ENCODE results near the gene TTC9B.

The TTC9B gene

DNA sequence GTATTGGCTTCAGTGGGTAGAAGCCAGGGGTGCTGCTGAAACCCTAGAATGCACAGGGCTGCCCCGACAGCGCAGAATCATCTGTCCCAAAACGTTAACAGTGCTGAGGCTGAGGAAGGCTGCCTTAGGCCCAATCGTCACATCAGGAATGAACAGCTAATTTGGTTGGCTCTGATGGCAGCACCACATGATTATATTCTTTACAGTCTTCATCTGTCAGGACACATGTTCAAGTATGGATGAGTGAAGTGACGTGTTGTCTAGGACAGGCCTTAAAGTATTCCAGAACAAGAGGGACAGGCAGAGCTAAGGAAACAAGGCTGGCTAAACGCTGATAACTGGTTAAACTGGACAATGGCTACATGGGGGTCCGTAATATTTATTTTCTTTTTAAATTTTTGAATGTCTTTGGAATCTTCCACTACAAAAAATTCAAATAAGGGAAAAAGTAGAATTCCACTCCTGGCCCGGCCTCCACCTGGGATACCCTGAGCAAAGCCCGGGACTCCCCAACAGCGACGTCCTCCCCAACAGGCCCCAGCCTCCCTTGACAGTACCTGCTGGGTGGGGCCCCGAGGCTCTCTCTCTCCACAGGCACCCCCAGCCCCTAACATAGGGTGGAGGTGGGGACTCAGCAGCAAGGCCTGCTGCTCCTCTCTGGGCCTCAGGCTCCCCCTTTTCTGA, 23.1 kb upstream of the TTC9B start:
- H3K9ac ChIP-seq (ENCODE audit: low read depth in 1 of 2, low read length in 2 of 2) = no peak overlapping the region
- H3K9me3 ChIP-seq (ENCODE audit: control insufficient read depth in 2 of 2, low read length in 2 of 2) = no peaks in the 10 kb centered on the region
- no peak overlapping the region for H3K27ac ChIP-seq (ENCODE audit: low read depth in 2 of 2, low read length in 2 of 2)
- no peak overlapping the region for H3K4me3 ChIP-seq (ENCODE audit: low read length in 2 of 2)
- peaks cover 32 to 41% of the 10 kb centered on the region in 2 donors for H3K36me3 ChIP-seq (ENCODE audit: control insufficient read depth in 2 of 2, insufficient read depth in 2 of 2, low read length in 2 of 2)
- no peaks in the 10 kb centered on the region for H3K4me1 ChIP-seq (ENCODE audit: control insufficient read depth in 2 of 2, insufficient read depth in 2 of 2, low read length in 2 of 2)
- no peaks in the 10 kb centered on the region for H3K27me3 ChIP-seq (ENCODE audit: control insufficient read depth in 2 of 2, insufficient read depth in 2 of 2, low read length in 2 of 2)

- H3K27me3 ChIP-seq (ENCODE audit: control insufficient read depth in 2 of 2, insufficient read depth in 2 of 2, low read length in 2 of 2) = no peaks in the 10 kb centered on the region
- peaks cover 42 to 50% of the 10 kb centered on the region in 2 donors for H3K36me3 ChIP-seq (ENCODE audit: control insufficient read depth in 2 of 2, insufficient read depth in 2 of 2, low read length in 2 of 2)
- H3K9ac ChIP-seq (ENCODE audit: low read depth in 1 of 2, low read length in 2 of 2) = no peak overlapping the region
- H3K4me1 ChIP-seq (ENCODE audit: control insufficient read depth in 2 of 2, insufficient read depth in 2 of 2, low read length in 2 of 2) = no peaks in the 10 kb centered on the region
- H3K9me3 ChIP-seq (ENCODE audit: control insufficient read depth in 2 of 2, low read length in 2 of 2) = no peaks in the 10 kb centered on the region
- H3K4me3 ChIP-seq (ENCODE audit: low read length in 2 of 2) = no peak overlapping the region
- no peak overlapping the region for H3K27ac ChIP-seq (ENCODE audit: low read depth in 2 of 2, low read length in 2 of 2)
Measured at GRCh38 chr19:40240332-40240731, 22.1 kb upstream of the TTC9B start.

DNA sequence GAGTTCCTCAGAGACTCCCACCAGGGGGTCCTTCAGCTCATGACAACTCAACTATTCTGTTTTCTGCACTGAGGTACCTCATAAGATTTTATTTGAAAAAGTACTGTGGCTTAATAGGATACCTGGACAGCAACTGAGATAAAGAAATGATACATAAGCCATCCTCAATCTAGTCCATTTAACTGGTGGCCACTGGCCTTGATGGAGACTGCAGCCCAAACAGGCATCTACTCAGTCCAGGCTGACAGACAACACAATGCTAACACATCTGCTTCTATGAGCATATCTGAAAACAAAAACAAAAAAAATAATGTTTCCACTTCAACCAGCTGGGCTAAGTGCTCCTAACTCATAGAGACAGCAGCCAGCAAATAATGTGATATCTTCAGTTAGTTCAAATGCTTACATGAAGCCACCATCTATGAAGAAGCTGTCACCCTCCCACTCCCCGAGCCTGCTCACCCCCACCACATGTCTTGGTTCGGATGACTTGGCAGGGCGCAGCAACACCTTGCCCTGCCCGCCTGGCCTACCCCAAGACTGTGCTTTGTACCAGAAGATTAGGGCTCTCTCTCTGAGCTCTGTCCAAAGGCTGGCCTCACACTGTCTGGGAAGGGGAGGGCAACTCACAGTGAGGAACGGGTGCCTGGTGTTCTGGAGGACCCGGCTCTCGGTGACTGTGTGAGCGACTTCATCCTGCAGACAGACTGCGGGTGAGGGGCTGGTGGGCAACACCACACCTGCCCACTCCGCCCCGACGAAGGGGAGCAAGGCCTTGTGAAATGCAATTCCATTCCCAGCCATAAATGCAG, 21.4 kb upstream of the TTC9B start:
- Histone ChIP-seq H3K27me3 (ENCODE audit: control insufficient read depth in 2 of 2, insufficient read depth in 2 of 2, low read length in 2 of 2) (no peaks in the 10 kb centered on the region), H3K27ac (ENCODE audit: low read depth in 2 of 2, low read length in 2 of 2) (no peak overlapping the region), H3K9me3 (ENCODE audit: control insufficient read depth in 2 of 2, low read length in 2 of 2) (no peaks in the 10 kb centered on the region), H3K9ac (ENCODE audit: low read depth in 1 of 2, low read length in 2 of 2) (no peak overlapping the region), H3K4me3 (ENCODE audit: low read length in 2 of 2) (no peak overlapping the region), H3K36me3 (ENCODE audit: control insufficient read depth in 2 of 2, insufficient read depth in 2 of 2, low read length in 2 of 2) (peaks cover 46 to 55% of the 10 kb centered on the region in 2 donors), H3K4me1 (ENCODE audit: control insufficient read depth in 2 of 2, insufficient read depth in 2 of 2, low read length in 2 of 2) (no peaks in the 10 kb centered on the region)

DNA sequence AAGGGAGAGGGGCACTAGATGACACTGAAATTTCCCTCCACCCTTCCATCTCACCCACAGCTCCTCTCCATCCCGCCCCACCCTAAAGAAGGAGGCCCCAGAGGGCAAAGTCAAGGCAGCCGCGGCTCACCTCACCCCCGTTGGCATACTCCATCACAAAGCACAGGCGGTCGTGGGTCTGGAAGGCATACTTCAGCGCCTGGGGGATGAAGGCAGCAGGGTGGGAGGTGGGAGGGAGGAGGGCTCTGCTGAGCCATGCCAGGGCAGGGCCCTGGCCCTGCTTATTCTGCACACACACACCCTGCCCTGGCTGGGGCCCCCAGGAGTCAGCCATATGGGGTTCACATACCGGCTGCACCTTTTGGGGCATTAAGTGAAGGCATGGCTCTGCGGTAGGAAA, 20.6 kb upstream of the TTC9B start:
- no peak overlapping the region for H3K4me3 ChIP-seq (ENCODE audit: low read length in 2 of 2)
- no peaks in the 10 kb centered on the region for H3K27me3 ChIP-seq (ENCODE audit: control insufficient read depth in 2 of 2, insufficient read depth in 2 of 2, low read length in 2 of 2)
- no peak overlapping the region for H3K9ac ChIP-seq (ENCODE audit: low read depth in 1 of 2, low read length in 2 of 2)
- H3K27ac ChIP-seq (ENCODE audit: low read depth in 2 of 2, low read length in 2 of 2) = no peak overlapping the region
- H3K36me3 ChIP-seq (ENCODE audit: control insufficient read depth in 2 of 2, insufficient read depth in 2 of 2, low read length in 2 of 2) = peaks cover 45 to 55% of the 10 kb centered on the region in 2 donors
- H3K9me3 ChIP-seq (ENCODE audit: control insufficient read depth in 2 of 2, low read length in 2 of 2) = no peaks in the 10 kb centered on the region
- H3K4me1 ChIP-seq (ENCODE audit: control insufficient read depth in 2 of 2, insufficient read depth in 2 of 2, low read length in 2 of 2) = no peaks in the 10 kb centered on the region

- no peaks in the 10 kb centered on the region for H3K9me3 ChIP-seq (ENCODE audit: control insufficient read depth in 2 of 2, low read length in 2 of 2)
- H3K9ac ChIP-seq (ENCODE audit: low read depth in 1 of 2, low read length in 2 of 2) = no peak overlapping the region
- peaks cover 45 to 55% of the 10 kb centered on the region in 2 donors for H3K36me3 ChIP-seq (ENCODE audit: control insufficient read depth in 2 of 2, insufficient read depth in 2 of 2, low read length in 2 of 2)
- no peaks in the 10 kb centered on the region for H3K4me1 ChIP-seq (ENCODE audit: control insufficient read depth in 2 of 2, insufficient read depth in 2 of 2, low read length in 2 of 2)
- no peak overlapping the region for H3K27ac ChIP-seq (ENCODE audit: low read depth in 2 of 2, low read length in 2 of 2)
- no peaks in the 10 kb centered on the region for H3K27me3 ChIP-seq (ENCODE audit: control insufficient read depth in 2 of 2, insufficient read depth in 2 of 2, low read length in 2 of 2)
- no peak overlapping the region for H3K4me3 ChIP-seq (ENCODE audit: low read length in 2 of 2)
Measured at GRCh38 chr19:40237791-40238190, 19.6 kb upstream of the TTC9B start.

- H3K4me3 ChIP-seq (ENCODE audit: low read length in 2 of 2) = no peak overlapping the region
- H3K36me3 ChIP-seq (ENCODE audit: control insufficient read depth in 2 of 2, insufficient read depth in 2 of 2, low read length in 2 of 2) = peaks cover 41 to 48% of the 10 kb centered on the region in 2 donors
- H3K9me3 ChIP-seq (ENCODE audit: control insufficient read depth in 2 of 2, low read length in 2 of 2) = no peaks in the 10 kb centered on the region
- no peak overlapping the region for H3K27ac ChIP-seq (ENCODE audit: low read depth in 2 of 2, low read length in 2 of 2)
- no peak overlapping the region for H3K9ac ChIP-seq (ENCODE audit: low read depth in 1 of 2, low read length in 2 of 2)
- no peaks in the 10 kb centered on the region for H3K4me1 ChIP-seq (ENCODE audit: control insufficient read depth in 2 of 2, insufficient read depth in 2 of 2, low read length in 2 of 2)
- H3K27me3 ChIP-seq (ENCODE audit: control insufficient read depth in 2 of 2, insufficient read depth in 2 of 2, low read length in 2 of 2) = no peaks in the 10 kb centered on the region
Measured at GRCh38 chr19:40236366-40236765, 18.2 kb upstream of the TTC9B start.

DNA sequence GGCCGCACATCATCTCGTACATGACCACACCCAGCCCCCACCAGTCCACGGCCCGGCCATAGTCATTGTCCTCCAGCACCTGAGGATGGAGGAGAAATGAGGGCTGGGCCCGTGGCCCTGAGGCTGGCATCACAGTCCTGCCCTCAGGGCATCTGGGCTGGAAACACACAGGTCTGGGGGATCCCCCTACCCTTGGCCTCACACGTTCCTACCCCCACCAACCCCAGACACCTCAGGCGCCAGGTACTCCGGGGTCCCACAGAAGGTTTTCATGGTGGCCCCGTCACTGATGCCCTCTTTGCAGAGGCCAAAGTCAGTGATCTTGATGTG, 17.8 kb upstream of the TTC9B start:
- H3K27ac ChIP-seq (ENCODE audit: low read depth in 2 of 2, low read length in 2 of 2) = no peak overlapping the region
- peaks cover 39 to 45% of the 10 kb centered on the region in 2 donors for H3K36me3 ChIP-seq (ENCODE audit: control insufficient read depth in 2 of 2, insufficient read depth in 2 of 2, low read length in 2 of 2)
- H3K9me3 ChIP-seq (ENCODE audit: control insufficient read depth in 2 of 2, low read length in 2 of 2) = no peaks in the 10 kb centered on the region
- H3K9ac ChIP-seq (ENCODE audit: low read depth in 1 of 2, low read length in 2 of 2) = no peak overlapping the region
- H3K27me3 ChIP-seq (ENCODE audit: control insufficient read depth in 2 of 2, insufficient read depth in 2 of 2, low read length in 2 of 2) = no peaks in the 10 kb centered on the region
- H3K4me1 ChIP-seq (ENCODE audit: control insufficient read depth in 2 of 2, insufficient read depth in 2 of 2, low read length in 2 of 2) = no peaks in the 10 kb centered on the region
- no peak overlapping the region for H3K4me3 ChIP-seq (ENCODE audit: low read length in 2 of 2)

- H3K4me1 ChIP-seq (ENCODE audit: control insufficient read depth in 2 of 2, insufficient read depth in 2 of 2, low read length in 2 of 2) = no peaks in the 10 kb centered on the region
- no peak overlapping the region for H3K27ac ChIP-seq (ENCODE audit: low read depth in 2 of 2, low read length in 2 of 2)
- H3K27me3 ChIP-seq (ENCODE audit: control insufficient read depth in 2 of 2, insufficient read depth in 2 of 2, low read length in 2 of 2) = no peaks in the 10 kb centered on the region
- no peak overlapping the region for H3K4me3 ChIP-seq (ENCODE audit: low read length in 2 of 2)
- no peaks in the 10 kb centered on the region for H3K9me3 ChIP-seq (ENCODE audit: control insufficient read depth in 2 of 2, low read length in 2 of 2)
- H3K36me3 ChIP-seq (ENCODE audit: control insufficient read depth in 2 of 2, insufficient read depth in 2 of 2, low read length in 2 of 2) = peaks cover 38 to 42% of the 10 kb centered on the region in 2 donors
- no peak overlapping the region for H3K9ac ChIP-seq (ENCODE audit: low read depth in 1 of 2, low read length in 2 of 2)
Measured at GRCh38 chr19:40235238-40236025, 17.2 kb upstream of the TTC9B start.

GRCh38 chr19:40234429-40235237, 16.4 kb upstream of the TTC9B start:
- Histone ChIP-seq H3K4me3 (ENCODE audit: low read length in 2 of 2) (no peak overlapping the region), H3K27me3 (ENCODE audit: control insufficient read depth in 2 of 2, insufficient read depth in 2 of 2, low read length in 2 of 2) (no peaks in the 10 kb centered on the region), H3K9me3 (ENCODE audit: control insufficient read depth in 2 of 2, low read length in 2 of 2) (no peaks in the 10 kb centered on the region), H3K4me1 (ENCODE audit: control insufficient read depth in 2 of 2, insufficient read depth in 2 of 2, low read length in 2 of 2) (no peaks in the 10 kb centered on the region), H3K36me3 (ENCODE audit: control insufficient read depth in 2 of 2, insufficient read depth in 2 of 2, low read length in 2 of 2) (peaks cover 32 to 34% of the 10 kb centered on the region in 2 donors), H3K27ac (ENCODE audit: low read depth in 2 of 2, low read length in 2 of 2) (no peak overlapping the region), H3K9ac (ENCODE audit: low read depth in 1 of 2, low read length in 2 of 2) (no peak overlapping the region)

Data from mucosa of rectum (tissue), 2 donors.